HG02938 (cell line): ENCODE data around the gene RFX6.

Experiments
- ATAC-seq: cut with Tn5 transposase; IDR thresholded peaks from one replicate; pipeline ENCODE4 v1.9.1; 2021; ENCODE audit warnings: mild to moderate bottlenecking, moderate library complexity; ENCODE audit not compliant: unreplicated experiment

RFX6 gene

DNA sequence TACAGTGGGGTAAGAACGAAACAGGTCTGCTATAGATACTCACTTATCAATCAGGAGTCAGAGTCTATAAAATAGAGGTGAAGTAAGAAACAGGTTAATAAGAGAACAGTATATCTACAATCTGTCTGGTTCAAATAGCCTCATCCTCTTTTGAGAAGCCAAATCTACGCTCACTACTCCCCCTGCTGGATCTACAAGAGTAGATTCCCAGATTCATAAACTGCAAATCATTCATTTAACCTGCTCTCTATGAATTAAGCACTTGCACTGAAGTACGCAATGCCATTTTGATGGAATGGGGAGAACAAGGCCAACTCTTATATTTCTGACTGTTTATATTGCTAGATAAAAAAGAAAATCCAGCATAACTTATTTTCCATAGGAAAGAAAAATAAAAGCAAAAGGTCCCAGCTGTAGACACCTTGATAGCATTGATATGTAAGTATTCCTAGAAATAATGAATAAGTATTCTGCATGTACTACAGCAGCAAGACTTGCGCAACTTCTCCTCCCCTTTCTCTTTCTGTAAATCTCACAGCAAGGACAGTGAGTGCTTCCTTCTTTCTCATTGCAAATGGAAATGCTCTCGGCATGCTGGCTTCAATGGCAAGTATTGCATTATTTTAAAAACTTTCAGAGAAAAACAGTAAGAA, 92.3 kb downstream of the RFX6 start:
- ATAC-seq, result peak; percentile 92

DNA sequence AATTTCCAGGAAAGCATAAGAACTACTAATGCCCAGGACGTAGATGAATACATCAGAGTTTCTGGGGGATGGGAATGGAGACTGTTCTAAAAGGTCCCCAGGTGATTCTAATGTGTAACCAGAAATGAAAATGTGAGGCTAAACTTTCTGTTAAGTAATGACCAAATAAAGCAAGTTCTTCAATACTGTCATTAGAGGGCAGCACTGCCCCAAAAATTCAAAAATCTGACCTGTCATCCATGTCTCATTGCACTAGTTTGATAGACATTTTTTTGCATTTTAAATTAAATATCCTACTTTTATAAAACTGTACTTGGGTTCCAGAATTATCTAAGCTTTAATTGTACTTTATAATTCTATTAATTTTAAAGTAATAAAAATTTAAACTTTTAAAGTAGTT, 94.9 kb downstream of the RFX6 start:
- peak; percentile 68 for ATAC-seq

DNA sequence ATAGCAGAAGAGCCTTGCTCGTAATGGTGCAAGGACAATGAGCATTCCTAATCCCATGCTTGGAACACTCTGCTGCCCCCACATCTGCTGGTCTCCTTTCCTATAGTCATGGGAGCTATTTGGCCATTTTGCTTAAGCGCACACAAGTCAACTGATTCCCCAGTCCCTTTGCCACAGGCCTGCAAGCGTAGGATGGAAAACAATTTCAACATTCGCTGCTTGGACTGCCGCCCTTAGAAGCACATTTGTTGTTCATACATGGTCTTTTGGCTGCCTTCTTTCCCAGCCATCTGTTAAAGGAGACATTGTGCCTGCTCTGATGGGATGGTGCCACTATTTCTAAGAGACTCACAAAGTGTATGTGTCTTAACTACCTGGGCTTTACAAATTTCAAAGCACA, 96.9 kb downstream of the RFX6 start:
- ATAC-seq, result no peak

DNA sequence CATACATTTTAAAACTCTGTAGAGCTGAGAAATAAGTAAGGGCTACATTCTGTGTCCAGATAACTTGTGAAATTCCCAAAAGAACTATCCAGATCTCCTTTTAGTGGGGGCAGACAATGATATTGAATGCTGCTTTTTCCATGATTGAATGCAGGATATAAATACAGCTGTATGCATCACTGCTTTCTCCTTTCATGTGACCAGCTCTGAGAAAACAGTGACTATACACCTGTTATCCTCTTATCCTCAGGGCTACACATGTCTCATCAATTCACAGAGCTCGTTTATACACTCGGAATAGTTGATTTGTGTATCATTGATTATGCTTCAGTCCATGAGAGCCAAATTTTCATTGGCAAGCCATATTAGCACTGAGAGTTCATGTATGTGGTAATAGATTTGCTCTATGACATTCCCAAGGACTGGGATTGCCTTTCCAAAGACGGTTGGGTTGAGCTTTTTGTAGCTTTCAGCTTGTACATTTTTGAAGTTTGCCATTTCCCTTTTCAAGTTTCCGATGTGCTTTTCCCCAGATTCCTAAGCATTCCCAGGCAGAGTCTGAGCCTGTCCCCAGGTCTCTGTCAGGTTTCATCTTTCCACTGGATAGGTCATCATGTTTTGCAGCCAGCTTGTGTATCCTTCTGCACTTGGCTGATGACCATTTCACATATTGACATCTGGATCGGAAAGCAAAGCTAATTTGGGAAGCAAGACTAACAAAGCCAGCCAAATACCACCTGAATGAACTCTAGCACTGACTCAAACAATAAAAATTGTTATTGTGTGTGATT, 97.7 kb downstream of the RFX6 start:
- ATAC-seq, result no peak

DNA sequence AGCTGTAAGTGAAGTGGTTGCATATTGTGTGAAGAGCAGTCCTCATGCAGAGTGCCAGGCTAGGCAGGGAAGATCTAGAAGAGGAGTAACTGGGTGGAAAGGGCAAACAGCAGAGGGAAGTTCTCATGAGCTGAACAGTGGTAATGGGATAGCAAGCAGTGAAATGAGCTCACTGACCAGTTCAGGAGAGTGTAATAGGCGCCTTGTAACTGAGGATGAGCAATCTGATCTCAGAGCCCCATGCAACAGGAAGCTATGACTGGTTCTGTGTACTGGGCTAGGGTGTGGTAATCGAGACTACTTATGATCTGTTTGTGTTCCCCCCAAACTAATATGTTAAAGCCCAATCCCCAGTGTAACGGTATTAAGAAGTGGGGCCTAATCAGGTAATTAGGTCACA, 98.6 kb downstream of the RFX6 start:
- no peak for ATAC-seq

DNA sequence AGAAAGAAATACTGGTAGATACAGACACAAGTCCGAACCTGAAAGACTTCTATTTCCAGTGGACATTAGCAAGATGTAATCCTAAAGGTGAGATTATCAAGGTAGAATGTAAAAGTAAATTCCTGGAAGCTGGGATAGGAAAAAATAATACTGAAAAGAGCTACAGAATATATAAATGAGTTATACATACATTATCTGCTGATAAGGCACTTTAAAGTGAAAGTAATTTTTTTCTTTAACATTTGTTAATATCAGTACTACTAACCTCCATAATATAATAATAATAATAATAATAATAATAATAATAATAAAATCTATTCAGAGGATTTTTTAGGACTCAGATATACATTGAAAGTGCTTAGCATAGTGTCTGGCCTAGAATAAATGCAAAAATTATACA, 102.5 kb downstream of the RFX6 start:
- ATAC-seq, result no peak
